IMR-90 (cell line): ENCODE measurements around the gene DPRX. TPM values are rescaled to one million over a fixed set of nuclear protein-coding genes. Genes with fewer than 3 reads are reported as not detected.

ENCODE experiments used
- ATAC-seq: fragments of 200-7000 bp; cut with Tn5 transposase; 2 replicates; pipeline ENCODE4 v1.9.1; 2020; ENCODE audit warnings: low read depth, mild to moderate bottlenecking, moderate library complexity
- BruUV-seq: library from RNA; stranded (reverse); fragments of 400-500 nt; replicated peaks from 2 replicates; lab custom pipeline; 2021; lab: Mats Ljungman, UMichigan
- CTCF ChIA-PET: fragments of 300-600 bp; formaldehyde crosslinking; extraction: SDS; loops from one replicate; lab custom pipeline; 2021; ENCODE audit warnings: antibody characterized with exemption; lab: Yijun Ruan, JAX
- POLR2A ChIA-PET: fragments of 300-600 bp; sonication (Branson Sonifier 250); formaldehyde crosslinking; loops from one replicate; lab custom pipeline; 2022; ENCODE audit warnings: antibody characterized with exemption; ENCODE audit not compliant: unreplicated experiment; lab: Charles Lee
- DNase-seq: peaks from one replicate; pipeline ENCODE4 v3.0.0; 2013
- H2AFZ ChIP-seq: replicated peaks from 2 replicates; pipeline ENCODE3; 2013; ENCODE audit warnings: low read length, mild to moderate bottlenecking; ENCODE audit not compliant: poor library complexity
- H2AK5ac ChIP-seq: 2 replicates; pipeline ENCODE4 v1.6.1; 2013; ENCODE audit warnings: low read depth, low read length, inconsistent platforms
- H2AK9ac ChIP-seq: replicated peaks from 2 replicates; pipeline ENCODE3; 2013; ENCODE audit warnings: mild to moderate bottlenecking, low read depth, low read length, moderate library complexity; ENCODE audit not compliant: poor library complexity
- H2BK120ac ChIP-seq: 2 replicates; pipeline ENCODE4 v1.6.1; 2013; ENCODE audit warnings: low read depth, low read length, inconsistent platforms
- H2BK15ac ChIP-seq: 3 replicates; pipeline ENCODE4 v1.6.1; 2013; ENCODE audit warnings: low read depth, low read length, inconsistent platforms
- H2BK20ac ChIP-seq: 2 replicates; pipeline ENCODE4 v1.6.1; 2013; ENCODE audit warnings: low read depth, mild to moderate bottlenecking, inconsistent platforms, low read length, moderate library complexity
- H2BK5ac ChIP-seq: 2 replicates; pipeline ENCODE4 v1.6.1; 2013; ENCODE audit warnings: mild to moderate bottlenecking, low read depth, low read length, inconsistent platforms; ENCODE audit not compliant: poor library complexity, severe bottlenecking
- H3K14ac ChIP-seq: replicated peaks from 2 replicates; pipeline ENCODE4 v1.6.1; 2013; ENCODE audit warnings: low read depth, low read length, inconsistent platforms
- H3K18ac ChIP-seq: 2 replicates; pipeline ENCODE4 v1.6.1; 2013; ENCODE audit warnings: low read depth, low read length, control low read depth
- H3K23ac ChIP-seq: 2 replicates; pipeline ENCODE4 v1.6.1; 2013; ENCODE audit warnings: low read depth, low read length, inconsistent platforms
- H3K27ac ChIP-seq: 2 replicates; pipeline ENCODE4 v1.5.1; 2013; ENCODE audit warnings: mild to moderate bottlenecking, control low read depth, low read length; ENCODE audit not compliant: insufficient read depth
- H3K27me3 ChIP-seq: 2 replicates; pipeline ENCODE4 v1.6.1; 2013; ENCODE audit warnings: low read length; ENCODE audit not compliant: control insufficient read depth, insufficient read depth
- H3K36me3 ChIP-seq: 2 replicates; pipeline ENCODE4 v1.6.1; 2013; ENCODE audit warnings: low read length, mixed read lengths; ENCODE audit not compliant: control insufficient read depth, insufficient read depth
- H3K4ac ChIP-seq: 2 replicates; pipeline ENCODE4 v1.6.1; 2013; ENCODE audit warnings: low read depth, low read length, inconsistent platforms
- H3K4me1 ChIP-seq: 2 replicates; pipeline ENCODE4 v1.6.1; 2013; ENCODE audit warnings: low read length, mixed read lengths; ENCODE audit not compliant: control insufficient read depth, insufficient read depth
- H3K4me2 ChIP-seq: 2 replicates; pipeline ENCODE4 v1.6.1; 2013; ENCODE audit warnings: low read depth, mild to moderate bottlenecking, control low read depth, low read length, moderate library complexity
- H3K4me3 ChIP-seq: 2 replicates; pipeline ENCODE4 v1.5.1; 2013; ENCODE audit warnings: low read depth, mild to moderate bottlenecking, control low read depth, low read length, moderate library complexity; ENCODE audit not compliant: insufficient read depth
- H3K56ac ChIP-seq: 2 replicates; pipeline ENCODE4 v1.6.1; 2013; ENCODE audit warnings: low read length, inconsistent platforms; ENCODE audit not compliant: insufficient read depth; ENCODE audit errors: extremely low read depth
- H3K79me1 ChIP-seq, 2 experiments: 2 replicates each; pipeline ENCODE4 v1.6.1; 2013; ENCODE audit warnings: low read length in 2 of 2, inconsistent platforms in 1 of 2, low read depth in 1 of 2
- H3K9ac ChIP-seq: 2 replicates; pipeline ENCODE4 v1.6.1; 2013; ENCODE audit warnings: low read depth, low read length, control low read depth
- H3K9me1 ChIP-seq: 2 replicates; pipeline ENCODE4 v1.6.1; 2013; ENCODE audit warnings: low read length, inconsistent platforms; ENCODE audit not compliant: insufficient read depth
- H3K9me3 ChIP-seq: 2 replicates; pipeline ENCODE4 v1.6.1; 2013; ENCODE audit warnings: low read length; ENCODE audit not compliant: control insufficient read depth, insufficient read depth
- H4K20me1 ChIP-seq: 2 replicates; pipeline ENCODE4 v1.6.1; 2013; ENCODE audit warnings: low read length, inconsistent platforms; ENCODE audit not compliant: insufficient read depth
- H4K5ac ChIP-seq: 2 replicates; pipeline ENCODE4 v1.6.1; 2013; ENCODE audit warnings: mild to moderate bottlenecking, low read depth, low read length, control low read depth
- H4K8ac ChIP-seq, 2 experiments: 2 replicates each; pipeline ENCODE4 v1.6.1; 2013; ENCODE audit warnings: low read depth in 2 of 2, low read length in 2 of 2, control low read depth in 1 of 2, inconsistent platforms in 1 of 2
- H4K91ac ChIP-seq: 2 replicates; pipeline ENCODE4 v1.6.1; 2013; ENCODE audit warnings: low read depth, low read length, inconsistent platforms; ENCODE audit not compliant: insufficient read depth
- BHLHE40 ChIP-seq: fragments of 150-350 bp; IDR thresholded peaks from 2 replicates; pipeline ENCODE4 v1.6.1; 2016; ENCODE audit warnings: mild to moderate bottlenecking, low read depth, low read length
- CEBPB ChIP-seq: IDR thresholded peaks from 2 replicates; pipeline ENCODE4 v1.6.1; 2012; ENCODE audit warnings: low read depth, low read length, improper control_type of control experiment
- CHD1 ChIP-seq: IDR thresholded peaks from 2 replicates; pipeline ENCODE4 v1.6.1; 2012; ENCODE audit warnings: low read depth, low read length, improper control_type of control experiment
- CTCF ChIP-seq: conservative IDR thresholded peaks from 2 replicates; pipeline ENCODE4 v1.5.1; 2012; ENCODE audit warnings: mild to moderate bottlenecking, low read depth, low read length, improper control_type of control experiment
- FOS ChIP-seq: fragments of 150-350 bp; IDR thresholded peaks from 2 replicates; pipeline ENCODE4 v1.6.1; 2016; ENCODE audit warnings: low read depth, low read length
- MAFK ChIP-seq: IDR thresholded peaks from 2 replicates; pipeline ENCODE4 v1.6.1; 2012; ENCODE audit warnings: low read depth, low read length, improper control_type of control experiment
- MAZ ChIP-seq: IDR thresholded peaks from 2 replicates; pipeline ENCODE4 v1.6.1; 2012; ENCODE audit warnings: low read depth, mild to moderate bottlenecking, low read length, improper control_type of control experiment, moderate library complexity, borderline replicate concordance
- NFE2L2 ChIP-seq: fragments of 150-350 bp; IDR thresholded peaks from 2 replicates; pipeline ENCODE4 v1.6.1; 2016; ENCODE audit warnings: low read depth, mild to moderate bottlenecking, low read length
- POLR2A ChIP-seq: IDR thresholded peaks from 2 replicates; pipeline ENCODE4 v1.6.1; 2012; ENCODE audit warnings: mild to moderate bottlenecking, low read depth, low read length
- RAD21 ChIP-seq: IDR thresholded peaks from 2 replicates; pipeline ENCODE4 v1.6.1; 2012; ENCODE audit warnings: low read length, improper control_type of control experiment
- RCOR1 ChIP-seq: IDR thresholded peaks from 2 replicates; pipeline ENCODE4 v1.6.1; 2012; ENCODE audit warnings: mild to moderate bottlenecking, low read length, improper control_type of control experiment; ENCODE audit not compliant: insufficient replicate concordance
- RFX5 ChIP-seq: IDR thresholded peaks from 2 replicates; pipeline ENCODE4 v1.8.0; 2012; ENCODE audit warnings: low read depth, mild to moderate bottlenecking, low read length, moderate library complexity
- WGBS, 2 experiments: methylation state at CpG; one replicate each; pipeline versions ENCODE4 v1.1.5 to v1.1.7; 2013; ENCODE audit warnings: missing lambda C conversion rate in 2 of 2; ENCODE audit not compliant: insufficient read length in 1 of 2; ENCODE audit errors: extremely low coverage in 2 of 2; 5-methylcytosine and 5-hydroxymethylcytosine counted together
- dilution Hi-C: fragments of 300-500 bp; cut with HindIII; formaldehyde crosslinking; loops from one replicate; pipeline ENCODE4 v1.14.3; 2018; ENCODE audit warnings: low sequenced_read_pairs; ENCODE audit not compliant: unreplicated experiment
- in situ Hi-C: fragments of 300-500 bp; cut with MboI; formaldehyde crosslinking; loops from 3 replicates; pipeline ENCODE4 v1.14.3; 2019; ENCODE audit warnings: low sequenced_read_pairs, inconsistent platforms, mixed read lengths
- intact Hi-C: fragments of 100-400 bp; cut with micrococcal nuclease; formaldehyde crosslinking; loops from 2 replicates; pipeline ENCODE4 v1.10.0; 2022
- polyA plus RNA-seq, 3 experiments: library from polyadenylated mRNA; depleted of rRNA; stranded (reverse); fragments of >200 nt; gene quantifications; 2 replicates each; pipeline ENCODE4 v1.2.3, GENCODE V29; 2012; ENCODE audit warnings: low replicate concordance in 1 of 3
- total RNA-seq: library from RNA; depleted of rRNA; stranded (reverse); fragments of >200 nt; gene quantifications from 2 replicates; pipeline ENCODE4 v1.2.3, GENCODE V29; 2012
- TF ChIP-seq, protein P1 (sequence below): fragments of 150-350 bp; IDR thresholded peaks from 2 replicates; pipeline ENCODE4 v1.6.1; 2017; ENCODE audit warnings: mild to moderate bottlenecking, antibody characterized with exemption, low read length, low read depth
- TF ChIP-seq, protein P2 (sequence below): fragments of 150-350 bp; IDR thresholded peaks from 2 replicates; pipeline ENCODE4 v1.6.1; 2016; ENCODE audit warnings: low read depth, mild to moderate bottlenecking, low read length, moderate library complexity, borderline replicate concordance

Gene DPRX
- total and polyA plus RNA-seq, 2 of the 4 experiments (the other 2 are of a cell fraction): not detected

DNA sequence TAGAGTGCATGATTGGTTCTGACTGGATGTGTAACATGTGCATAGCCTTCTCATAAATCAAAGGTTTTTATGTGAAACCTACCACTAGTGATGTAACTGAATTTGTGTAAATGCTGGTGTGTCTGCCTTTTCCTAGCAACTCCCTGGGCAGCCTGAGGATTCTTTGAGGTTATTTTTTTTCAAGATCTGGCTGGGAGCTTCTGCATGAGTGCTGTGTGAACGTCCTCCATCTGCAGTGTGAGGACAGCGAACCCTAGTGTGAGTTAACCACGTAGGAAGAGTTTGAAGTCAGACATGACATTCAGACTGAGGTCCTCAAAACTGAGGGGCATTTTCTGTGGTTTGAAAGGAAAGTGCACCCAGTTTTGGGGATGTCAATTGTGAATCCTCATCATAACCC lies 39.9 kb downstream of the DPRX start:
- no peaks in the 10 kb centered on the region for H3K9me1 ChIP-seq
- no peak overlapping the region for H2BK5ac ChIP-seq
- no peak overlapping the region for H3K14ac ChIP-seq
- ChIA-PET POLR2A (no interaction called here), CTCF (no interaction called here)
- no peaks in the 10 kb centered on the region for H4K20me1 ChIP-seq
- no peak overlapping the region for H2AK9ac ChIP-seq
- no TSS peak for BruUV-seq
- no peaks in the 10 kb centered on the region for H3K4me1 ChIP-seq
- H3K18ac ChIP-seq: no peak overlapping the region
- H3K4ac ChIP-seq: no peak overlapping the region
- DNase-seq (no peak), ATAC-seq (no peak)
- in situ Hi-C loops (no loop called here), intact Hi-C loops (no loop called here), dilution Hi-C loops (no loop called here)
- no peaks in the 10 kb centered on the region for H3K36me3 ChIP-seq
- H3K27ac ChIP-seq: no peak overlapping the region
- no peaks in the 10 kb centered on the region for H3K27me3 ChIP-seq
- no peak overlapping the region for H2BK20ac ChIP-seq
- no peaks in the 10 kb centered on the region for H3K79me1 ChIP-seq
- no peak overlapping the region for H3K4me2 ChIP-seq
- no peak overlapping the region for H3K9ac ChIP-seq
- TF ChIP-seq MAFK (no peak), FOS (no peak), CTCF (no peak), RCOR1 (no peak), CEBPB (no peak), MAZ (no peak), CHD1 (no peak), BHLHE40 (no peak), RFX5 (no peak), POLR2A (no peak), RAD21 (no peak), NFE2L2 (no peak)
- TF ChIP-seq, protein P1, sequence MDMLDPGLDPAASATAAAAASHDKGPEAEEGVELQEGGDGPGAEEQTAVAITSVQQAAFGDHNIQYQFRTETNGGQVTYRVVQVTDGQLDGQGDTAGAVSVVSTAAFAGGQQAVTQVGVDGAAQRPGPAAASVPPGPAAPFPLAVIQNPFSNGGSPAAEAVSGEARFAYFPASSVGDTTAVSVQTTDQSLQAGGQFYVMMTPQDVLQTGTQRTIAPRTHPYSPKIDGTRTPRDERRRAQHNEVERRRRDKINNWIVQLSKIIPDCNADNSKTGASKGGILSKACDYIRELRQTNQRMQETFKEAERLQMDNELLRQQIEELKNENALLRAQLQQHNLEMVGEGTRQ: no peak
- TF ChIP-seq, protein P2, sequence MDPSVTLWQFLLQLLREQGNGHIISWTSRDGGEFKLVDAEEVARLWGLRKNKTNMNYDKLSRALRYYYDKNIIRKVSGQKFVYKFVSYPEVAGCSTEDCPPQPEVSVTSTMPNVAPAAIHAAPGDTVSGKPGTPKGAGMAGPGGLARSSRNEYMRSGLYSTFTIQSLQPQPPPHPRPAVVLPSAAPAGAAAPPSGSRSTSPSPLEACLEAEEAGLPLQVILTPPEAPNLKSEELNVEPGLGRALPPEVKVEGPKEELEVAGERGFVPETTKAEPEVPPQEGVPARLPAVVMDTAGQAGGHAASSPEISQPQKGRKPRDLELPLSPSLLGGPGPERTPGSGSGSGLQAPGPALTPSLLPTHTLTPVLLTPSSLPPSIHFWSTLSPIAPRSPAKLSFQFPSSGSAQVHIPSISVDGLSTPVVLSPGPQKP: no peak
- no peak overlapping the region for H3K56ac ChIP-seq
- WGBS, 2 experiments: 13% methylated on average over 3 of the region's 3 CpGs; no CpG with 5 or more reads in 1 of the 2 experiments
- no peak overlapping the region for H2BK15ac ChIP-seq
- no peak overlapping the region for H2AK5ac ChIP-seq
- H2AFZ ChIP-seq: no peak overlapping the region
- H4K8ac ChIP-seq: no peak overlapping the region
- no peak overlapping the region for H2BK120ac ChIP-seq
- H4K91ac ChIP-seq: no peak overlapping the region
- no peak overlapping the region for H4K5ac ChIP-seq
- H3K9me3 ChIP-seq: peaks cover 23% of the 10 kb centered on the region
- H3K23ac ChIP-seq: no peak overlapping the region
- no peak overlapping the region for H3K4me3 ChIP-seq
